Measurements from ENCODE around the gene NTM. TPM values are rescaled to one million over a fixed set of nuclear protein-coding genes. Genes with fewer than 3 reads are reported as not detected.

NTM gene
- total RNA-seq, 1 experiment from 2014 or later, result not detected

DNA sequence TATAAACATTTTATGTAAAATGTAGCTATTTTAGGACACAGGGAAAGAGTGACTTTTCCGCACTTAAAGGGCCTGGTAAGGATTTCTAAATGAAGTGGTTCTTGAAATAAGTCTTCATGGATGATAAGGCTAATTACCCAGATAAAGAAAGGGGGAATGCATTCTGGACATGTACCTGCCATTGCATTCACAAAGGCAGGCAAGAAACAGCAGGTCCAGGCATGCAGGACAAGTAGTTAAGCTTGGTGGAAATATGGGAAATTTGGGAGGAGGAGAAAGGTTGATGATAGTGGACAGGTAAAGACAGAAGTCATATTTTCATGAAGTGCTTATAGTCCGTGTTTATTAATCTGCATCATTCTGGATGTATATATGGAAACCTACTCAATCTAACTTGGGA is 621.2 kb downstream of the NTM start:
- Histone ChIP-seq H2AFZ (ENCODE audit: low read depth, low read length, poor library complexity, severe bottlenecking) (no peak overlapping the region), H3K9me3 (ENCODE audit: control insufficient read depth in 1 of 2, insufficient read depth in 1 of 2, low read depth in 1 of 2, low read length in 2 of 2) (peaks cover 17 to 18% of the 10 kb centered on the region in 2 experiments; a peak in 2 of 4 replicates), H3K9me2 (ENCODE audit: insufficient read depth) (no peaks in the 10 kb centered on the region), H3K9ac (ENCODE audit: low read length) (no peak overlapping the region), H4K20me1 (ENCODE audit: insufficient read depth) (no peaks in the 10 kb centered on the region), H3K4me2 (ENCODE audit: low read length) (no peak overlapping the region), H3K4me1 (ENCODE audit: control insufficient read depth in 1 of 2, insufficient read depth in 2 of 2, low read length in 2 of 2) (no peaks in the 10 kb centered on the region), H3K36me3 (ENCODE audit: control insufficient read depth in 1 of 2, insufficient read depth in 2 of 2, low read length in 2 of 2) (no peaks in the 10 kb centered on the region), H3K27me3 (ENCODE audit: insufficient read depth, low read length) (no peaks in the 10 kb centered on the region), H3K27ac (ENCODE audit: low read depth, low read length) (no peak overlapping the region), H3K4me3 (replicated peaks in 1 of 2; ENCODE audit: low read depth in 1 of 2, low read length in 2 of 2) (no peak overlapping the region), H3K79me2 (ENCODE audit: insufficient read depth, low read length) (no peaks in the 10 kb centered on the region)
- no peak for ATAC-seq
- ChIA-PET RAD21 (ENCODE audit: low non-redundant PET in 1 of 2, low total read pairs in 2 of 2, uncharacterized antibody in 2 of 2, unreplicated experiment in 2 of 2) (no interaction called here), POLR2A (no interaction called here), CTCF (no interaction called here)
- intact Hi-C loops (cut with micrococcal nuclease), result no loop called here
- TF ChIP-seq EZH2phosphoT487 (IDR thresholded peaks at IDR 0.05; ENCODE audit: borderline replicate concordance) (no peak), CTCF (IDR thresholded peaks at IDR 0.05 in 2 of 3, conservative IDR thresholded peaks at IDR 0.05 in 1 of 3; ENCODE audit: borderline replicate concordance in 1 of 3, insufficient read depth in 1 of 3, low read depth in 2 of 3, low read length in 2 of 3) (no peak), FOSL1 (IDR thresholded peaks at IDR 0.05; ENCODE audit: low read depth) (no peak), ZFX (IDR thresholded peaks at IDR 0.05) (no peak), SIN3A (IDR thresholded peaks at IDR 0.05; ENCODE audit: low read depth) (no peak), POLR2AphosphoS5 (IDR thresholded peaks at IDR 0.05; ENCODE audit: low read depth, low read length) (no peak)
- BruUV-seq (replicated peaks), result no TSS peak
- DNase-seq (ENCODE audit: low read depth, low spot score), result no peak

- intact Hi-C loops (cut with micrococcal nuclease), result no loop called here
- H3K79me2 ChIP-seq (ENCODE audit: insufficient read depth, low read length), result no peaks in the 10 kb centered on the region
These were observed 622.8 kb downstream of the NTM start for GRCh38 chr11:131993246-131993645.

More at GRCh38 chr11:131993246-131993645, 622.8 kb downstream of the NTM start:
- H3K36me3 ChIP-seq (ENCODE audit: control insufficient read depth in 1 of 2, insufficient read depth in 2 of 2, low read length in 2 of 2), result no peaks in the 10 kb centered on the region
- TF ChIP-seq REST (IDR thresholded peaks at IDR 0.05; ENCODE audit: low read depth) (no peak), EGR1 (IDR thresholded peaks at IDR 0.05; ENCODE audit: low read depth) (no peak), ZFX (IDR thresholded peaks at IDR 0.05) (no peak), EZH2 (IDR thresholded peaks at IDR 0.05) (no peak), CTCF (IDR thresholded peaks at IDR 0.05 in 2 of 3, conservative IDR thresholded peaks at IDR 0.05 in 1 of 3; ENCODE audit: borderline replicate concordance in 1 of 3, insufficient read depth in 1 of 3, low read depth in 2 of 3, low read length in 2 of 3) (no peak), POLR2AphosphoS5 (IDR thresholded peaks at IDR 0.05; ENCODE audit: low read depth, low read length) (no peak)
- ChIA-PET POLR2A (no interaction called here), RAD21 (ENCODE audit: low non-redundant PET in 1 of 2, low total read pairs in 2 of 2, uncharacterized antibody in 2 of 2, unreplicated experiment in 2 of 2) (no interaction called here), CTCF (no interaction called here)
- H3K27me3 ChIP-seq (ENCODE audit: insufficient read depth, low read length), result no peaks in the 10 kb centered on the region
- H3K4me2 ChIP-seq (ENCODE audit: low read length), result no peak overlapping the region
- no TSS peak for BruUV-seq (replicated peaks)
- H3K9me3 ChIP-seq (ENCODE audit: control insufficient read depth in 1 of 2, insufficient read depth in 1 of 2, low read depth in 1 of 2, low read length in 2 of 2), result peaks cover 18 to 20% of the 10 kb centered on the region in 2 experiments; a peak in 2 of 4 replicates
- ATAC-seq (no peak), DNase-seq (ENCODE audit: low read depth, low spot score) (no peak)
- no peak overlapping the region for H3K4me3 ChIP-seq (replicated peaks in 1 of 2; ENCODE audit: low read depth in 1 of 2, low read length in 2 of 2)
- H3K4me1 ChIP-seq (ENCODE audit: control insufficient read depth in 1 of 2, insufficient read depth in 2 of 2, low read length in 2 of 2), result no peaks in the 10 kb centered on the region
- no peak overlapping the region for H3K27ac ChIP-seq (ENCODE audit: low read depth, low read length)
- no peaks in the 10 kb centered on the region for H4K20me1 ChIP-seq (ENCODE audit: insufficient read depth)
- no peak overlapping the region for H3K9ac ChIP-seq (ENCODE audit: low read length)
- H2AFZ ChIP-seq (ENCODE audit: low read depth, low read length, poor library complexity, severe bottlenecking), result no peak overlapping the region
- H3K9me2 ChIP-seq (ENCODE audit: insufficient read depth), result no peaks in the 10 kb centered on the region

All from HCT116 (cell line).